Measurements from ENCODE around the gene FFAR4.

Gene FFAR4

DNA sequence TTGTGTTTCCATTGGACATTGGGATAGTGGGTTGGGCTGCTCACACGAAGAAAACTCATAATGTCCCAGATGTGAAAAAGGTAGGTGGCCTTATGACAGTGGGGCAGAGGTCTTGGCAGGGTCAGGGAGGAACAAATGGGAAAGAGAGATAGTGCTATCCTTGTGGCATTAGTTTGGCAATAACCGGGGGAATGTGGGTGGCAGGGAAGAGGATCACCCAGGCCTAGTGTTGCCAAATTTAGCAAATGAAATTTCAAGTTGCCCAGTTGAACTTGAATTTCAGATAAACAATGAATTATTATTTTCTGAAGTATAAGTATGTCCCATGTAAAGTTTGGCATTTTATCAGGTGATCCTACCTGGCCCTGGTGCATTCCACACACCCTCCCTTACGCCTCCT, 46.7 kb downstream of the FFAR4 start:
- Histone ChIP-seq H3K36me3 (ENCODE audit: control insufficient read depth, insufficient read depth, low read length) (no peaks in the 10 kb centered on the region), H3K27me3 (ENCODE audit: control insufficient read depth, insufficient read depth, low read length, poor library complexity, severe bottlenecking) (no peaks in the 10 kb centered on the region), H3K27ac (ENCODE audit: insufficient read depth, low read depth, low read length, poor library complexity, severe bottlenecking) (no peak overlapping the region), H3K4me3 (ENCODE audit: insufficient read depth, low read depth, low read length) (no peak overlapping the region), H3K9me3 (ENCODE audit: control insufficient read depth, low read length) (no peaks in the 10 kb centered on the region), H3K4me1 (ENCODE audit: control insufficient read depth, insufficient read depth, low read length) (peaks cover 4% of the 10 kb centered on the region)
- 90 to 95% methylated on average over 3 of the region's 3 CpGs for WGBS, 2 experiments

DNA sequence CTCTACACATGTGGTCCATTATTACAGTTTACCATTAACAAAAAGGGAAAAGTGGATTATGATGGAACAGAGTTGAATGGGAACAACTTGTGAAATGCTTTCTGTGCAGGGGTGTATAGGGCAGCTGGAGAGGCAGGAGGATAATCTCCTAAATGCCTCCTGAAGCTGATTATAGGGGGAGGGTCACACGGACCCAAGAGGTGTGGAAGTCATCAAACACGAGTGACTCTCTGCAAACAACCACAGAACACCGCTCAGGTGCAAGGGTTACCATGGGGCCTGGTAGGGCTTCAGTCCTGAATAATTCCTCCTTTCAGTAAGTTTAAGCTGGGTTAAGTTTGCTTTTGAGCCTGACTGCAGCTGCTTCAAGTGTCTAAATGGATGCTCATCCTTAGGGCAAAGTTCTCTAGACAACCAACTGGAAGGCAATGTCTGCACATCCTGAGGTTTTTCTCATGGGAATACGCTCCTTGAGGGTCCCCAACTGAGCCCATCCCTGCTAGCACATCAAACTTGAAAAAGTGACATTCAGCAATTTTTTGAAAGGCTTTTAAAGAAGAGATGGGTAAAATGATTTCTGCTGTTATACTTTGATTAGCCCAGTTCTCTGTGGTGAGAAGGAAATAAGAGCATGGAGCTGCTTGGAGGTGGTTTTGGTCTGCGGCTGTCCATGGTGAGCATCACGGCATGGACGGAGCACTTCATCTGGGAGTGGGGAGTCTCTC, 47.8 kb downstream of the FFAR4 start:
- 90 to 92% methylated on average over 7 of the region's 7 CpGs for whole genome bisulfite sequencing, 2 experiments
- no peaks in the 10 kb centered on the region for H3K36me3 ChIP-seq (ENCODE audit: control insufficient read depth, insufficient read depth, low read length)
- H3K4me1 ChIP-seq (ENCODE audit: control insufficient read depth, insufficient read depth, low read length) = peaks cover 4% of the 10 kb centered on the region

GRCh38 chr10:93615576-93616235, 49.2 kb downstream of the FFAR4 start:
- H3K27ac ChIP-seq (ENCODE audit: insufficient read depth, low read depth, low read length, poor library complexity, severe bottlenecking) = no peak overlapping the region
- H3K36me3 ChIP-seq (ENCODE audit: control insufficient read depth, insufficient read depth, low read length) = no peaks in the 10 kb centered on the region
- 92 to 95% methylated on average over 9 of the region's 9 CpGs for WGBS, 2 experiments
- H3K9me3 ChIP-seq (ENCODE audit: control insufficient read depth, low read length) = no peaks in the 10 kb centered on the region
- peaks cover 4% of the 10 kb centered on the region for H3K4me1 ChIP-seq (ENCODE audit: control insufficient read depth, insufficient read depth, low read length)
- H3K4me3 ChIP-seq (ENCODE audit: insufficient read depth, low read depth, low read length) = no peak overlapping the region
- H3K27me3 ChIP-seq (ENCODE audit: control insufficient read depth, insufficient read depth, low read length, poor library complexity, severe bottlenecking) = no peaks in the 10 kb centered on the region

More for the DNA sequence above, 47.8 kb downstream of the FFAR4 start:
- no peaks in the 10 kb centered on the region for H3K9me3 ChIP-seq (ENCODE audit: control insufficient read depth, low read length)
- H3K27me3 ChIP-seq (ENCODE audit: control insufficient read depth, insufficient read depth, low read length, poor library complexity, severe bottlenecking) = no peaks in the 10 kb centered on the region
- no peak overlapping the region for H3K27ac ChIP-seq (ENCODE audit: insufficient read depth, low read depth, low read length, poor library complexity, severe bottlenecking)
- H3K4me3 ChIP-seq (ENCODE audit: insufficient read depth, low read depth, low read length) = no peak overlapping the region

DNA sequence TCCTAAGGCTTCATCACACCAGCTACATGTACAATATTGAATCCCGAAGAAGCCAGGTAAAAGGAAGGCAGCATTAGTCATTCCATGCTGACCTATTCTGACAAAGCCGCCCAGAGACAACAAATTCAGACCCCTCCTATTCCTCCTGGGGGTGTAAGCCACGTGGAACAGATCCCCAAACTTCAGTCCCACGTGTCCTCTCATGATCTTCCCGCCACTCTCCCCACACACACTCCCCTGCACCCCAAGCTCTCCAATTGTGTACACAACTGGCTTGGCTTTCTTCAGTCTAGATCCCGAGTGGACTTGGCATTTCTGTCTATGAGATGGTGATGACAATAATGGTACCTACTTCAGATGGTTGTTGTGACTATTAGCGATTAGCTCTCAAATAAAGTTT, 54.5 kb downstream of the FFAR4 start:
- no peaks in the 10 kb centered on the region for H3K9me3 ChIP-seq (ENCODE audit: control insufficient read depth, low read length)
- 87 to 91% methylated on average over 7 of the region's 7 CpGs for WGBS, 2 experiments
- no peak overlapping the region for H3K27ac ChIP-seq (ENCODE audit: insufficient read depth, low read depth, low read length, poor library complexity, severe bottlenecking)
- H3K36me3 ChIP-seq (ENCODE audit: control insufficient read depth, insufficient read depth, low read length) = no peaks in the 10 kb centered on the region
- no peaks in the 10 kb centered on the region for H3K27me3 ChIP-seq (ENCODE audit: control insufficient read depth, insufficient read depth, low read length, poor library complexity, severe bottlenecking)
- no peak overlapping the region for H3K4me3 ChIP-seq (ENCODE audit: insufficient read depth, low read depth, low read length)
- peaks cover 4% of the 10 kb centered on the region for H3K4me1 ChIP-seq (ENCODE audit: control insufficient read depth, insufficient read depth, low read length)

GRCh38 chr10:93622942-93623341, 56.5 kb downstream of the FFAR4 start:
- no peaks in the 10 kb centered on the region for H3K9me3 ChIP-seq (ENCODE audit: control insufficient read depth, low read length)
- no peaks in the 10 kb centered on the region for H3K36me3 ChIP-seq (ENCODE audit: control insufficient read depth, insufficient read depth, low read length)
- H3K27ac ChIP-seq (ENCODE audit: insufficient read depth, low read depth, low read length, poor library complexity, severe bottlenecking) = no peak overlapping the region
- no peaks in the 10 kb centered on the region for H3K4me1 ChIP-seq (ENCODE audit: control insufficient read depth, insufficient read depth, low read length)
- H3K4me3 ChIP-seq (ENCODE audit: insufficient read depth, low read depth, low read length) = no peak overlapping the region
- WGBS, 2 experiments = 92 to 100% methylated on average over 1 of the region's 1 CpG
- H3K27me3 ChIP-seq (ENCODE audit: control insufficient read depth, insufficient read depth, low read length, poor library complexity, severe bottlenecking) = no peaks in the 10 kb centered on the region

DNA sequence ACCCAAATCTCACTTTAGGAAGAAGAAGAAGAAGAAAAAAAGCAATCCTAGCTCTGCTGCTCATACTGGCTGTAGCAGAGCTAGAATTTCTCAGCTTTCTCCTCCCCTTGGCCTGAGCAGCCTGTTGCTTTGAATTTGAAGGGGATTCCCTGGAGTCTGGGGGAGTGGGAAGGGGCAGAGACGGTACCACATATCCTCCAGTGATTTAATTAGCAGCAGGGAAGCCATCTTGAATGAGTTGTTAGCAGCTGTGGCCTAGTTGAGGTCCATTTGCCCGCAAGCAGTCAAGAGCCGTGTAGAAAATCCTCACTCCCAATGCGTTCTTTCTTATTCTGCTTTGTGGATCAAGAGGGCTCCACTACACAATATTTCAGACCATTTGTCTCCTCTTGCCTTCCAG, 62.4 kb downstream of the FFAR4 start:
- no peak overlapping the region for H3K4me3 ChIP-seq (ENCODE audit: insufficient read depth, low read depth, low read length)
- peaks cover 10% of the 10 kb centered on the region for H3K4me1 ChIP-seq (ENCODE audit: control insufficient read depth, insufficient read depth, low read length)
- H3K9me3 ChIP-seq (ENCODE audit: control insufficient read depth, low read length) = no peaks in the 10 kb centered on the region
- H3K27ac ChIP-seq (ENCODE audit: insufficient read depth, low read depth, low read length, poor library complexity, severe bottlenecking) = no peak overlapping the region
- H3K27me3 ChIP-seq (ENCODE audit: control insufficient read depth, insufficient read depth, low read length, poor library complexity, severe bottlenecking) = no peaks in the 10 kb centered on the region
- H3K36me3 ChIP-seq (ENCODE audit: control insufficient read depth, insufficient read depth, low read length) = no peaks in the 10 kb centered on the region
- WGBS, 2 experiments = 68 to 74% methylated on average over 4 of the region's 4 CpGs

- WGBS, 2 experiments = 65% methylated on average over 7 of the region's 7 CpGs
- peaks cover 10% of the 10 kb centered on the region for H3K4me1 ChIP-seq (ENCODE audit: control insufficient read depth, insufficient read depth, low read length)
- H3K36me3 ChIP-seq (ENCODE audit: control insufficient read depth, insufficient read depth, low read length) = no peaks in the 10 kb centered on the region
- no peak overlapping the region for H3K4me3 ChIP-seq (ENCODE audit: insufficient read depth, low read depth, low read length)
- H3K27me3 ChIP-seq (ENCODE audit: control insufficient read depth, insufficient read depth, low read length, poor library complexity, severe bottlenecking) = no peaks in the 10 kb centered on the region
- no peaks in the 10 kb centered on the region for H3K9me3 ChIP-seq (ENCODE audit: control insufficient read depth, low read length)
- no peak overlapping the region for H3K27ac ChIP-seq (ENCODE audit: insufficient read depth, low read depth, low read length, poor library complexity, severe bottlenecking)
These were observed 63.3 kb downstream of the FFAR4 start for GRCh38 chr10:93629647-93630305.

DNA sequence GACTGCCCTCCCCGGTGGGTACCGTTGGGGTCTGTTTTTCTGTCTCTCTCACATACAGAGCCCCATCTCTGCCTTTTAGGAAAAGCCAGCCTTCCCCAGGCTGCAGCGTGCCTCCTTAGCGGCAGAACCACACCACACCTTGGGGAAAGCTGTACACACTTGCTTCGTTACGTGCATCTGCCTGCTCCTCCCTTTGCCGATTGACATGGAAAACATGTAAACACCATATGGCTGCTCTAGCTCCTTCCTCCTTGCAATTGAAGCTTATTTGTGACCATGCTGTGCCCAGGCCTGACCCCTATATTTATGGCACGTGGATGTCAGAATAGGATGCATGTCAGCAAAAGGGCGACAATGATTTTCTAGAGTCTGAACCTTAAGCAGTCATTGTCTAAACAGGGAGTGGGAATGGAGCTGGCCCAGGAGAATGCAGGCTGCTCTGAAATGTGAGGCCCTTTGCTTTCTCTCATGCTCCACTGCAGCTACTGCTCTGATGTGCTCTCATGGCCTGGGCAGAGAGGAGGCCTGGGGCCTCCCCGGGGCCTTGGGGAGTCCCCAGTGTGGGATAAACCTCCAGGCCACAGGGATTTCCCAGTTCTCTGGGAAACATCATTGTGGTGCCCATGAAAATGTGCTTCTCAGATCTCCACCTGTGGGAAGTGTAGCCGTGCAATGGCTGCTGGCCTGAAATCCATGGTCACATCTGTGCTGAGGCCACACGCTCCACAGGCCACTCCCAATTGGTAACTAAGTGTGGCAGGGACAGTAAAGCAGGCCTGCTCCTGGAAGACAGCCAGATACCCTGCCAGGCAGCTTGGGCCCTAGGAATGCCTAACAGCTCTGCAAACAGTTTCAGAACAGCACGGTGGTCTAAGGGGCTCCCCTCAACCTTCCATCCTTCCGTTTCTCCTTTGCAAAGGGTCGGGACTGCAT, 64.4 kb downstream of the FFAR4 start:
- no peaks in the 10 kb centered on the region for H3K9me3 ChIP-seq (ENCODE audit: control insufficient read depth, low read length)
- no peak overlapping the region for H3K4me3 ChIP-seq (ENCODE audit: insufficient read depth, low read depth, low read length)
- no peaks in the 10 kb centered on the region for H3K36me3 ChIP-seq (ENCODE audit: control insufficient read depth, insufficient read depth, low read length)
- no peak overlapping the region for H3K27ac ChIP-seq (ENCODE audit: insufficient read depth, low read depth, low read length, poor library complexity, severe bottlenecking)
- no peaks in the 10 kb centered on the region for H3K27me3 ChIP-seq (ENCODE audit: control insufficient read depth, insufficient read depth, low read length, poor library complexity, severe bottlenecking)
- peaks cover 10% of the 10 kb centered on the region for H3K4me1 ChIP-seq (ENCODE audit: control insufficient read depth, insufficient read depth, low read length)
- WGBS, 2 experiments = 89% methylated on average over 15 of the region's 15 CpGs
